HG03460 (cell line): ENCODE data around the gene MAMDC4.

Experiments used
- ATAC-seq: cut with Tn5 transposase; IDR thresholded peaks from one replicate; pipeline ENCODE4 v1.9.1; 2021; ENCODE audit not compliant: unreplicated experiment

Gene MAMDC4

GRCh38 chr9:136849038-136849959 lies 2.8 kb upstream of the MAMDC4 start, which contains the start of gene PHPT1:
Gene PHPT1, plus strand, starts transcription at chr9:136849409. Its CDS starts 22 bp downstream, at chr9:136849431.
- peak; percentile 75 for ATAC-seq

DNA sequence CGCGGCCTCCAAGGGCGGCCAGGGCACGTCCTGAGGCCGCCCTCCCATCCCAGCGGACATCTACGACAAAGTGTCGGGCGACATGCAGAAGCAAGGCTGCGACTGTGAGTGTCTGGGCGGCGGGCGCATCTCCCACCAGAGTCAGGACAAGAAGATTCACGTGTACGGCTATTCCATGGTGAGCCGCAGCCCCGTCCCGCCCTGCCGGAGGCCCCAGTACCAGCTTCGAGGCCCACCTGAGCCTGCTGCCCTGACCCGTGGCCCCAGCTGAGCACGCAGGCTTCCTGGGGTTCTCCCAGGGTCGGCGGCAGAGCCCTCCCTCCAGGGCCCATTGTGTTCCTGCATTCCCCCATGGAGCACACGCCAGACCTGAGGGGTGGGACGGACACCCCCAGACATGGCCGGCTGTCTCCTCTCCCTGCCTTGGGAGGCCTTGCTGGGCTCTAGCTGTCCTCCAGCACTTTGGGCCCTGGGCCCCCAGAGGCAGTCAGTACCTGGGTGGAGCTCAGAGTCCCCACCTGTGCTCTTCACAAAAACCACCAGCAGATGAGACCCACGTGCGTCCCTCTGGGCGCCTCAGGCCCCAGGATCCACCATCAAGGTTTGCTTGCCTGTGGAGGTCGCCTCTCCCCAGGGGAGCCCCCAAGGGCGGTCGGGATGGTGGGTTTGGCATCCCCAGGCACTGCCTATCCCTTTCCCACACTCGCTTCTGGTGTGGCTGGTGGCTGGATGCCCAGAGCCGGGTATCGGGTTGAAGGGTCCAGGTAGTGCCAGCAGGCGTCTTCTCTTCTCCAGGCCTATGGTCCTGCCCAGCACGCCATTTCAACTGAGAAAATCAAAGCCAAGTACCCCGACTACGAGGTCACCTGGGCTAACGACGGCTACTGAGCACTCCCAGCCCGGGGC lies 1.9 kb upstream of the MAMDC4 start:
- ATAC-seq, result no peak

GRCh38 chr9:136850866-136851775 lies 1.0 kb upstream of the MAMDC4 start:
- no peak for ATAC-seq

DNA sequence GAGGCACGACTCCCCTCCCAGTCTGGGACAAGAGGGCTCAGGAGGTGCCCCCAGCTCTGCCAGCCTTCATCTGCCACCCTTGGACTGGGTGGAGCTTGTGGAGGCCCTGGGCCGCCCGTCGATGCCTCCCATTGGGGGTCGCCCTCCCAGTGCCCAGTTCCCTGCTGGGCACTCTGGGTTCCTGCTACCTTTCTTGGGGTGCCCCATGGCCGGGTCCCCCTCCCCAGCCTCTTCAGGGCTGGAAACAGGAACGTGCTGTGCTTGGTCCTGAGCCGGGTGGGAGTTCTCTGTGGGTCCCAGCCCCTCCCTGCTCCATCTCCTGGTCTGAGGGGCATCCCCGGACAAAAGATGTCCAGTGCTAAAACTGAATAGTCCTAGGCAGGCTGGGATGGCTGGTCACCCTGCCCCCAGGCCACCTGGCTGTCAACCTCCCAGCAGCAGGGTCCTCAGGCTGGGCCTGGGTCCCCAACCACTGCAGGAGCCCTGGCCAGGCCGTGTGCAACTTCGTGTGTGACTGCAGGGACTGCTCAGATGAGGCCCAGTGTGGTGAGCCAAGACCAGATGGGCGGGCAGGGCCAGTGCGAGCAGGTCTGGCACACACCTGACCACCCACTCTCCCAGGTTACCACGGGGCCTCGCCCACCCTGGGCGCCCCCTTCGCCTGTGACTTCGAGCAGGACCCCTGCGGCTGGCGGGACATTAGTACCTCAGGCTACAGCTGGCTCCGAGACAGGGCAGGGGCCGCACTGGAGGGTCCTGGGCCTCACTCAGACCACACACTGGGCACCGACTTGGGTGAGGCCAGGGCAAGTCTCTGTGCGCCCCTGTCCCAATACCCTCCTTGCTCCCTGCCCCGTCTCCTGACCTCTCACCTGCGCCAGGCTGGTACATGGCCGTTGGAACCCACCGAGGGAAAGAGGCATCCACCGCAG lies 784 bp downstream of the MAMDC4 start:
- ATAC-seq, result no peak

DNA sequence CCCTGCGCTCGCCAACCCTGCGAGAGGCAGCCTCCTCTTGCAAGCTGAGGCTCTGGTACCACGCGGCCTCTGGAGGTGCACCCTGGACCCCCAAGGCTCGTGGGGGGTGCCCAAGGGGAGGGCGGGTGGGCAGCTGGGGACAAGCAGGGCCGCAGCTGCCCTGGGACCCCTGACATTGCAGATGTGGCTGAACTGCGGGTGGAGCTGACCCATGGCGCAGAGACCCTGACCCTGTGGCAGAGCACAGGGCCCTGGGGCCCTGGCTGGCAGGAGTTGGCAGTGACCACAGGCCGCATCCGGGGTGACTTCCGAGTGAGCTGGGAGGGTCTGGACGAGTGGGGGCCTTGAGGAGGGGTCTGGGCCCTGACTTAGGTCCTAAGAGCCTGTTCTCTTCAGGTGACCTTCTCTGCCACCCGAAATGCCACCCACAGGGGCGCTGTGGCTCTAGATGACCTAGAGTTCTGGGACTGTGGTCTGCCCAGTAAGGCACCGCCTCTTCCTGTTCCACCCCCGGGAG lies 1.5 kb downstream of the MAMDC4 start:
- no peak for ATAC-seq

DNA sequence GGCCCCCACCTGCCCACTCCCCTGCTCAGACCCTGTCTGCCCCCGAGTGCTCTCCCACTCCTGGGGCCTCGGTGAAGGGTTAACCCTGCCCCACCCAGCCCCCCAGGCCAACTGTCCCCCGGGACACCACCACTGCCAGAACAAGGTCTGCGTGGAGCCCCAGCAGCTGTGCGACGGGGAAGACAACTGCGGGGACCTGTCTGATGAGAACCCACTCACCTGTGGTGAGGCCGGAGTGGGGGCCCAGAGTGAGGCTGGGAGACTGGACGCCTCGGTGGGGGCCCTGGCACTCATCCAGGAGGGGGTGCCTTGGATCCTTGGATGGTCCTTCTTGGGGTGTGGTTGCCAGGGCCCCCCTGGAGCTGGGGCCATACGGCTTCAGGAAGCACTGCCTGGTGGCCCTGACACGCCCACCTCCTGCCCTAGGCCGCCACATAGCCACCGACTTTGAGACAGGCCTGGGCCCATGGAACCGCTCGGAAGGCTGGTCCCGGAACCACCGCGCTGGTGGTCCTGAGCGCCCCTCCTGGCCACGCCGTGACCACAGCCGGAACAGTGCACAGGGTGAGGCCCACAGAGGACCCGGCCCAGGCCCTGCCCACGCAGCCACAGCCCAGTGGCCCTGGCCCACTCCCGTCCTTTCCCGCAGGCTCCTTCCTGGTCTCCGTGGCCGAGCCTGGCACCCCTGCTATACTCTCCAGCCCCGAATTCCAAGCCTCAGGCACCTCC lies 2.1 kb downstream of the MAMDC4 start:
- no peak for ATAC-seq

GRCh38 chr9:136854842-136855460 lies 2.8 kb downstream of the MAMDC4 start:
- ATAC-seq, result no peak

DNA sequence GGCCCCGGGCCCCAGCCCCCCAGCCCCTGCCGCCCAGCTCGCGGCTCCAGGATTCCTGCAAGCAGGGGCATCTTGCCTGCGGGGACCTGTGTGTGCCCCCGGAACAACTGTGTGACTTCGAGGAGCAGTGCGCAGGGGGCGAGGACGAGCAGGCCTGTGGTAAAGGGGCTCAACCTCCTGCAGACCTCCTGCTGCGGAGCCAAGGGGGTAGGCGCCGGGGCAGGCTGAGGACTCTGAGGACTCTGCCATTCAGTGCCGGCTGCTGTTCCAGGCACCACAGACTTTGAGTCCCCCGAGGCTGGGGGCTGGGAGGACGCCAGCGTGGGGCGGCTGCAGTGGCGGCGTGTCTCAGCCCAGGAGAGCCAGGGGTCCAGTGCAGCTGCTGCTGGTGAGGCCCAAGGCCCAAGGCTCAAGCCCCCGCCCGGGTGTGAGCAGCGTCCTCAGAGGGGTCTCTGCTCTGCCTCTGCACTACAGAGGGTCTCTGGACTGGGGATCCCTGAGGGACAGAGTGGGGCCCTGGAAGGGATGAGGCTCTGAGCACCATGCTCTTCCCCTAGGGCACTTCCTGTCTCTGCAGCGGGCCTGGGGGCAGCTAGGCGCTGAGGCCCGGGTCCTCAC lies 3.4 kb downstream of the MAMDC4 start:
- no peak for ATAC-seq

GRCh38 chr9:136856079-136856476 lies 3.9 kb downstream of the MAMDC4 start:
- no peak for ATAC-seq

GRCh38 chr9:136856541-136857141 lies 4.5 kb downstream of the MAMDC4 start:
- ATAC-seq, result no peak

DNA sequence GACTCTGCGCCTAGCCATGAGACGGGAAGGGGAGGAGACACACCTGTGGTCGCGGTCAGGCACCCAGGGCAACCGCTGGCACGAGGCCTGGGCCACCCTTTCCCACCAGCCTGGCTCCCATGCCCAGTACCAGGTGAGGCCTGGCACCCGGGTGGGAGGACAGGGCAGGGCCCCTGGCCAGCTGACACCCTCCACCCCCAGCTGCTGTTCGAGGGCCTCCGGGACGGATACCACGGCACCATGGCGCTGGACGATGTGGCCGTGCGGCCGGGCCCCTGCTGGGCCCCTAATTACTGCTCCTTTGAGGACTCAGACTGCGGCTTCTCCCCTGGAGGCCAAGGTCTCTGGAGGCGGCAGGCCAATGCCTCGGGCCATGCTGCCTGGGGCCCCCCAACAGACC lies 5.0 kb downstream of the MAMDC4 start:
- no peak for ATAC-seq

DNA sequence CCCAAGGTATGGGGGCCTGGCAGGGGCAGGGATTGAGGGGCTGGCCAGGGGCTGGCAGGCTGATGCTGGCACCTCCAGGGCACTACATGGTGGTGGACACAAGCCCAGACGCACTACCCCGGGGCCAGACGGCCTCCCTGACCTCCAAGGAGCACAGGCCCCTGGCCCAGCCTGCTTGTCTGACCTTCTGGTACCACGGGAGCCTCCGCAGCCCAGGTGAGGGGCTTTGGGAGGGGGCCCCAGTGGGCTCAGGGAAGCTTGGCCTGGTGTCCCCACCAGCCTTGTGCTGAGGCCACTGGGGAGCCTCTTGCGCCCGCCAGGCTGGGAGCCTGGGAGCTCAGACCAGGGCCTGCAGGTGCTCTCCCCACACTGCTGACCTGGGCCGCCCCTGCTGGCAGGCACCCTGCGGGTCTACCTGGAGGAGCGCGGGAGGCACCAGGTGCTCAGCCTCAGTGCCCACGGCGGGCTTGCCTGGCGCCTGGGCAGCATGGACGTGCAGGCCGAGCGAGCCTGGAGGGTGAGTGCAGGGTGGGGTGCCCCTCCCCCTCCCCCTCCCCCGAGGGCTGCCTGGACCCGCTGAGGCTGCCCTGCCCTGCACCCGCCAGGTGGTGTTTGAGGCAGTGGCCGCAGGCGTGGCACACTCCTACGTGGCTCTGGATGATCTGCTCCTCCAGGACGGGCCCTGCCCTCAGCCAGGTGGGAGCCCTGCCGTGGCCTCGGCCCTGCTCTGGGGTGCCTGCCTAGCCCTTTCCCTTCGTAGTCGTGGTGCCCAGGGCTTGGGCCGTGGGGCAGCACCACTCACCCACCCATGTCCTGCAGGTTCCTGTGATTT lies 5.7 kb downstream of the MAMDC4 start:
- ATAC-seq, result no peak

DNA sequence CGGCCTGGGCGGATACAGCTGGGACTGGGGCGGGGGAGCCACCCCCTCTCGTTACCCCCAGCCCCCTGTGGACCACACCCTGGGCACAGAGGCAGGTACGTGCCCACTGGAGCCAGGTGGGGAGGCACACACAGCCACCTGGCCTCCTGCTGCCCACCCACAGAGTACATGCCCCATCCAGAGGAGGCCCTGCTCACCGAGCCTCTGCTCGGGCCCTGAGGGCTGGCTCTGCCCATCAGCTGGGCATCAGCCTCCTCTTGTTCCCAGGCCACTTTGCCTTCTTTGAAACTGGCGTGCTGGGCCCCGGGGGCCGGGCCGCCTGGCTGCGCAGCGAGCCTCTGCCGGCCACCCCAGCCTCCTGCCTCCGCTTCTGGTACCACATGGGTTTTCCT lies 6.3 kb downstream of the MAMDC4 start:
- no peak for ATAC-seq

- no peak for ATAC-seq
These were observed 7.0 kb downstream of the MAMDC4 start for GRCh38 chr9:136858844-136859757.

GRCh38 chr9:136860529-136860928 lies 8.4 kb downstream of the MAMDC4 start:
- ATAC-seq, result no peak
